Central memory CD8-positive, alpha-beta T cell (primary cell): ENCODE results near the gene PRDM16.

Experiments used
- ATAC-seq: fragments of 150-1000 bp; cut with Tn5 transposase; replicated peaks from 2 replicates; pipeline ENCODE4 v1.10.0; 2022; ENCODE audit warnings: mild to moderate bottlenecking, moderate FRiP score, moderate number of reproducible peaks; ENCODE audit not compliant: poor library complexity, severe bottlenecking; ENCODE audit errors: extremely low read depth
- DNase-seq, 2 donors: peaks; one replicate each; pipeline ENCODE4 v3.0.0; 2021; ENCODE audit warnings: low spot score in 2 of 2
- H3K27ac Mint-ChIP-seq: one replicate; pipeline ENCODE4 v1.8.0; 2022; ENCODE audit warnings: low read depth, mild to moderate bottlenecking, moderate library complexity, mixed read lengths
- H3K27me3 Mint-ChIP-seq: one replicate; pipeline ENCODE4 v1.8.0; 2022; ENCODE audit warnings: mixed read lengths
- H3K36me3 Mint-ChIP-seq: one replicate; pipeline ENCODE4 v1.8.0; 2022; ENCODE audit warnings: mild to moderate bottlenecking, moderate library complexity, mixed read lengths; ENCODE audit not compliant: insufficient read depth
- H3K4me1 Mint-ChIP-seq: one replicate; pipeline ENCODE4 v1.8.0; 2022; ENCODE audit warnings: mixed read lengths
- H3K4me3 Mint-ChIP-seq: one replicate; pipeline ENCODE4 v1.8.0; 2022; ENCODE audit warnings: mild to moderate bottlenecking, moderate library complexity, mixed read lengths
- H3K9me3 Mint-ChIP-seq: one replicate; pipeline ENCODE4 v1.8.0; 2022; ENCODE audit warnings: mixed read lengths

The PRDM16 gene

DNA sequence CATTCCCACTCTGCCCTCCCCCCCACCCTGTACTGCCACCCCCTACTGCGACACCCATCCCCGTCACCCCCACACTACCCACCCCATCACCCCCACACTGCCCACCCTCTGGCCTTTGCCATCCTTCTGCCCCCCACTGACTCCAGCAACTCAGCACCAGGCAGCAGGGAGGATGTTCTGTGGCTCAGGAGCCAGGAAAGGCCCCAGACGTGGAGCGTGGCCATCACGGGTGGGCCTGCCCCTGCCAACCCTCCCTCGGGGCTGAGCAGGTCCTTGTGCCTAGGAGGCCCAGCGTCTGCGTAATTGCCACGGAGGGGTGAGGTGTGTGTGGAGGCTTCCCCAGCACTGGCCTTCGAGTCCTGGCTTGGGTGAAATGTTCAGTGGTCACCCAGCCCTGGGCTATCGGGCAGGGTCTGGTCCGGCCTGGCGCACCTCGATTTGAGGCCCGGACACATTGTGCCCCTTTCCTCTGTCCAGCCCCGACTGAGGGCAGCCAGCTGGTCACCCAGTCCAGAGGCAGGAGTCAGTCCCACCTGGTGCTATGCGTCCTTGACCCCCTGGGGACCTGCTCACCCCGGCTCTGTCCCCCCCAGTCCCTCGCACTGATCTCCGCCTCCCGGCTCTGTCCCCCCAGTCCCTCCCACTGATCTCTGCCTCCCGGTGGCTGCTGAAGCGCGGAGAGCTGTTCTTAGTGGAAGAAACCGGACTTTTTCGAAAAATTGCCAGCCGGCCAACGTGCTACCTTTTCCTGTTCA lies 408.4 kb downstream of the PRDM16 start:
- DNase-seq (no peak), ATAC-seq (no peak)
- no peak overlapping the region for H3K4me3 Mint-ChIP-seq
- H3K4me1 Mint-ChIP-seq, result no peaks in the 10 kb centered on the region
- no peaks in the 10 kb centered on the region for H3K9me3 Mint-ChIP-seq
- H3K36me3 Mint-ChIP-seq, result no peaks in the 10 kb centered on the region
- no peaks in the 10 kb centered on the region for H3K27me3 Mint-ChIP-seq
- H3K27ac Mint-ChIP-seq, result no peak overlapping the region

DNA sequence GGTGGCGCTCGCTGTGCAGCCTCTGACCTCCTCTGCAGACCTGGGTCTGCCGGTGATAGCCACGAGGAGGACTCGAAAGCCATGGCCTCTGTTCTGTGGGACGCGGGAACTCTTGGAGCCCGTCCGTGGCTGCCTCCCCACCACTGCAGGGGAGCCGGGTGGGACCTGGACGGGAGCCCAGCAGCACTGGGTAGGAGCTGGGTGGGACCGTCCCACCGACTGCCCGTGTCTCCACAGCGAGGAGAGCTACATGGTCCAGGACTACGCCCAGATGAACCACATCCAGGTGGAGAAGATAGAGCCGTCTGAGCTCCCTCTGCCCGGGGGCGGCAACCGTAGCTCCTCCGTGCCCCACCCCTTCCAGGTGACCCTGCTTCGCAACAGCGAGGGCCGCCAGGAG lies 409.2 kb downstream of the PRDM16 start:
- no peak overlapping the region for H3K27ac Mint-ChIP-seq
- no peaks in the 10 kb centered on the region for H3K36me3 Mint-ChIP-seq
- no peaks in the 10 kb centered on the region for H3K4me1 Mint-ChIP-seq
- DNase-seq (no peak), ATAC-seq (no peak)
- H3K27me3 Mint-ChIP-seq, result no peaks in the 10 kb centered on the region
- H3K9me3 Mint-ChIP-seq, result no peaks in the 10 kb centered on the region
- no peak overlapping the region for H3K4me3 Mint-ChIP-seq

DNA sequence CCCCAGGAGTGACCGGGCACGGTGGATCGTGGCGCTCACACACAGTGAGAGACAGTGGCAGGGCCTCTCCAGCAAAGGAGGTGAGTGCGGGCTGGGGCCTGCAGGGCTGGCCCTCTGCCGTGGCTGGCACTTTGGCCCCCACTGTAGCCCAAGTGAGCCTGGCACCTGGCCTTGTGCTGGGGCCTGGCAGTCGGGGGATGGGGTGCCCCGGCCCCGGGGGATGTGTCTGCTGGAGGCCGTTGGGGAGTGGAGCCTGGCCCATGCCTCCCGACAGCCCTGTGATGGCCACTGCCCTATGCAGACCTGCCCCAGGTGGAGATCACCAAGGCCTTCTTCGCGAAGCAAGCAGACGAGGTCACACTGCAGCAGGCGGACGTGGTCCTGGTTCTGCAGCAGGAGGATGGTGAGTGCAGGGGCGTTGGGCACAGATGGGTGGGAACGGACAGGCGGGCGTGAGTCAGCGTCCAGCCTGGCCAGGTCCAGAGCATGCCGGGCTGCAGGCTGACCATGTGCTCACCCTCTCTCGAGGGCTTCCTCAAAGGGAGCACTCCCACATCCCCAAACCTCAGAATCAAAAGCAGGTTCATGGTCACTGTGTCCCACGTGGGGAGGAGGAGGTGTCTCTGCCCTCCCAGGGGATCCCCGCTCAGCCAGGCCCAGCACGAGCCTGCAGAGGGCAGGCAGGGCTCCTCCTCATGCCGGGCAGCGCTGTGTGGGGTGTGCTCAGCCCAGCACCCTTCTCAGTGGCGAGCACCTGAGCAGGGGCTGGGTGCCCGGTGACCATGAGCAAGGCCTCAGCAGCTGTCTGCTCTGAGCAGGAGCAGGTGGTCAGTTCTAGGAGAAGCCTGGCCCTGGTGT lies 410.7 kb downstream of the PRDM16 start:
- Mint-ChIP-seq H3K4me1 (no peaks in the 10 kb centered on the region), H3K36me3 (no peaks in the 10 kb centered on the region), H3K27me3 (peaks cover 11% of the 10 kb centered on the region), H3K9me3 (no peaks in the 10 kb centered on the region), H3K4me3 (no peak overlapping the region), H3K27ac (no peak overlapping the region)
- ATAC-seq, result no peak
- no peak for DNase-seq

DNA sequence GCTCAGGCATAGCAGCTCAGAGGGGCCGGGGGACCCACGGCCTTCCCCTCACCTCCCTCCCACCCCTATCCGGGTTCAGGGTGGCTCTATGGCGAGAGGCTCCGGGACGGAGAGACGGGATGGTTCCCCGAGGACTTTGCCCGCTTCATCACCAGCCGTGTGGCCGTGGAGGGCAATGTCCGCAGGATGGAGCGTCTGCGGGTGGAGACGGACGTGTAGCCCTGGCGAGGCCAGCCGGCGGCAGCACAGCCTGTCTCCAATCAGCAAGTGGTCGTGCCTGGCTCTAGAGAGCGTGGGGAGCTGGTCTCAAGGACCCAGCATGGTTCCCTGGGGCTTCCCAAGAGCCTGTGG lies 411.3 kb downstream of the PRDM16 start:
- H3K4me1 Mint-ChIP-seq, result no peaks in the 10 kb centered on the region
- H3K27me3 Mint-ChIP-seq, result peaks cover 16% of the 10 kb centered on the region
- no peaks in the 10 kb centered on the region for H3K9me3 Mint-ChIP-seq
- ATAC-seq (no peak), DNase-seq (no peak)
- no peak overlapping the region for H3K27ac Mint-ChIP-seq
- no peak overlapping the region for H3K4me3 Mint-ChIP-seq
- H3K36me3 Mint-ChIP-seq, result no peaks in the 10 kb centered on the region

DNA sequence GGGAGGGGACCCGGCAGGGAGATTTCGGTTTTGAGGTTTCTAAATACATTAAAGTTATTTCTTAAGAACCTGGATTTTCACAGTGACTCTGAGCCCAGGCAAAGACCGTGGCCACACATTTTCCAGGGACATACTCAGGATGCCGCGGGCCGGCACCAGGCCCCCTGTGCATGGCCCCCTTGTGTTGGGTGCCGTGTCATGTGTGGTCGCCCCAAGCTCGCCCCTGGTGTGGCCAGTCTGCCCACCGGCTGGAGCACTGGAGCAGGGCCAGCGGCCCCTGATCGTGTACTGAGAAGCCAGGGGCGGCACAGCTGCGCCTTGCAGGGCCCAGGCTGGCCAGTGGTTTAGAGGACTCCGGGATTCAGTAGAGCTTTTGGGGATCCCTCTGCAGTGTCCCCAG lies 412.0 kb downstream of the PRDM16 start:
- Mint-ChIP-seq H3K36me3 (no peaks in the 10 kb centered on the region), H3K9me3 (no peaks in the 10 kb centered on the region), H3K27ac (no peak overlapping the region), H3K27me3 (peaks cover 16% of the 10 kb centered on the region), H3K4me3 (no peak overlapping the region), H3K4me1 (no peaks in the 10 kb centered on the region)
- no peak for ATAC-seq
- no peak for DNase-seq

DNA sequence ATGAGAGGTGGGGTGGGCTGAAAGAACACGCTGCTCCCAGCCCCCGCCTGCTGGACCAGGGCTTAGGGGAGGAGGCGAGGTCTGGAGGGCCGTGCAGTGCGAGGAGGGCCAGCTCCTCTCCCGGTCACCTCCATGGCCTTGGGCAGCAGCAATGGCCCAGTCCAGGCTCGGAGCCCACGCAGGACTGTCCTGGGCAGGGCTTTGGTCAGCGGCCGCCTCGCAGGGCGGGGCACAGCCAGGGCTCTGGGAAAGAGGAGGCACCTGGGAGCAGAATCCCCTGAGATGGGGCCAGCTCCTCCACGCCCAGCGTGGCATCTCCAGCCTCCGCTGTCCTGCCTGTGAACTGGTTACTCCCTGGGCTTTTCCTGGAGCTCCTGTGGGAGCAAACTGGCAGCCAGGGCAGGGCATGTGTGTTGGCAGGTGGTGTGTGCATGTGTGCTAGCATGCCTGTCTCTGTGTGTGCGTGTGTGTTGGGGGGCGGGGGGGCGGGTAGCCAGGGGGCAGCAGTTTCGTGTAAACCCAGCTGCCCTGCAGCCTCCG lies 412.9 kb downstream of the PRDM16 start:
- Mint-ChIP-seq H3K4me3 (no peak overlapping the region), H3K27ac (no peak overlapping the region), H3K27me3 (peaks cover 16% of the 10 kb centered on the region), H3K4me1 (no peaks in the 10 kb centered on the region), H3K36me3 (no peaks in the 10 kb centered on the region), H3K9me3 (no peaks in the 10 kb centered on the region)
- DNase-seq (no peak), ATAC-seq (no peak)

DNA sequence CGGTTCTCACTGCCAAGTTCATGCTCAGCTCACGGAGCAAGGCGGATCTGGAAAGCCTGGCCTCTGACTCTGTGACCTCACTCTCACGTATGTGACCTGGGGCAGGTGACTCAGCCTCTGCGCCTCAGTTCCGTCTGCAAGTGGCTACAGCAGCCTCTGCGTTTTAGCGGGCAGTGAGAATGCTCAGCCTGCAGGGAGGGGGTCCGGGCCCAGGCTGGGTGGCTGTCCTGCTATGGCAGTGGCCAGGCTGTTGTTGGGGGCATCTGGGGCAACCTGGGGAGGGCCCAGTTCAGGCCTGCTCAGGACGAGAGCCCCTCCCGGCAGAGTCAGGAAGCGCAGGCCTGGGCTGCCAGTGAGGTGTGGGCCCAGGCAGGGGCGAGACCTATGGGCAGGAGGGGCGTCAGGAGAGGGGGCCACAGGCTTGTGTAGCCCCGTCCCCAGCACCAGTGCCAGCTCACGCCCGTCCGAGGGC lies 413.4 kb downstream of the PRDM16 start:
- no peak for DNase-seq
- Mint-ChIP-seq H3K27ac (no peak overlapping the region), H3K9me3 (no peaks in the 10 kb centered on the region), H3K36me3 (no peaks in the 10 kb centered on the region), H3K4me1 (no peaks in the 10 kb centered on the region), H3K27me3 (peaks cover 16% of the 10 kb centered on the region), H3K4me3 (no peak overlapping the region)
- no peak for ATAC-seq

DNA sequence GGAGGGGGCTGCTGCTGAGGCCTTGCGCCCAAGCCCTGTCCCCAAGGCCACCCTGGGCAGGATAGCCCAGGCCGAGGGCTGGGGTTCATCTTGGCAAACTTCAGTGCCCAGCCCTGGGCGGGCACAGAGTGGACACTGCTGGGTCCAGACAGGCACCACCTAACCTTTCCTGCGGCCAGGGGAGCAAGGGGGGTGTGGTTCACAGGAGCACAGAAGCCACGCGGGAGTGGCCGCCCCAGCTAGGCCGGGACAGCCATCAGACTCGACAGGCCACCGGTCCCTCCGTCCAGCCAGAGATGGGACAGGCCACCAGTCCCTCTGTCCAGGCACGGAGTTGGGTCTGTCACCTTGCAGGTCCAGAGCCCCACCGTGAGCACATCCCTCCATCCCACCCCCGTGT lies 414.4 kb downstream of the PRDM16 start:
- ATAC-seq (no peak), DNase-seq (no peak)
- no peaks in the 10 kb centered on the region for H3K9me3 Mint-ChIP-seq
- H3K27ac Mint-ChIP-seq, result no peak overlapping the region
- H3K27me3 Mint-ChIP-seq, result peaks cover 16% of the 10 kb centered on the region
- H3K36me3 Mint-ChIP-seq, result no peaks in the 10 kb centered on the region
- no peak overlapping the region for H3K4me3 Mint-ChIP-seq
- H3K4me1 Mint-ChIP-seq, result no peaks in the 10 kb centered on the region

DNA sequence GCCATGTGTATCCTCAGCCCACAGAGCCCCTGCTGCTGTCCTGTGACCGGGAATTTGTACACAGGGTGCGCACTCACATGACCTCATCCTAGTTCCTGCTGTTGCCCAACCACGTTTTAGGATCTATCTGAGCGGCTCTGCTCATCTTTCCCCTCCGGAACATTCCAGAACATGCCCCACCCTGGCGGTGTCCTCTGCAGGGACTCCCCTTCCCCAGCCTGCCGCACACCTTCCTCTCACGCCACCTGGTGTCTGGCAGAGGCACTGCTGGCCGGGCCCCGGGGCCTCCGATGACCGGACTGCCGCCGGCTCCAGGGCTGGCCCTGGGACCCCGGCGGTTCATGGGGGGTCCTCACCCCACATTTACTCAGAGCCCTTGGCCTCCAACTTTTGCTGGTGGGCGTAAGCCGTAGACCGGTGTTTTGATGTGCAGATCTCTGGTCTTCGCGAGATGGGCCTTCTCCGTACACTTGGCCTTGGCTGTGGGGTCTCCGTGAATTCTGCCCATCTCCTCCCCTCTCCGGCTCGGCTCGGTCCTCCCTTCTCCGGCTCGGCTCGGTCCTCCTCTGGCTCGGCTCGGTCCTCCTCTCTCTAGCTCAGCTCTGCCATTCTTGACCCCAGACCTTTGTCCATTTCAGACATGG lies 414.9 kb downstream of the PRDM16 start:
- ATAC-seq (no peak), DNase-seq (peak in 1 of 2 donors; percentile 31)
- Mint-ChIP-seq H3K27me3 (peaks cover 16% of the 10 kb centered on the region), H3K27ac (no peak overlapping the region), H3K4me3 (no peak overlapping the region), H3K36me3 (no peaks in the 10 kb centered on the region), H3K4me1 (no peaks in the 10 kb centered on the region), H3K9me3 (no peaks in the 10 kb centered on the region)

DNA sequence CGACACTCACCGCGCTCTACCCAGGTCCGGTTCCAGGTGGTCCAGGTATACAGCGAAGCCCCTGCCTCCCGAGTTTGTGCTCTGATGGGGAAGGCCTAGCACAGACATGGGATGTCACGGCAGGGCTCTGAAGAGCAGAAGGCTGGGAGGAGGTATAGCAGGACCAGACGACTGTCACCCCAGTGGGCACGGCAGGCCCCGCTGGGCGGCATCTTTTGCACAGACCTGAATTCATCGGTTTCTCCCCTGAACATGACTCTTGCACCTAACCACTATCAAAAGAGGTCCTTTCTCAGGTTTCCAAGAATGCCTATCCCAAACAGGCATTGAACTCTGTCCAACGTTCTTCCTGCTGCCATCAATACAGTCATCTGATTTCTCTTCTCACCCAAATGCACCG lies 416.0 kb downstream of the PRDM16 start:
- Mint-ChIP-seq H3K27ac (no peak overlapping the region), H3K9me3 (no peaks in the 10 kb centered on the region), H3K4me1 (no peaks in the 10 kb centered on the region), H3K36me3 (peaks cover 2% of the 10 kb centered on the region), H3K4me3 (no peak overlapping the region), H3K27me3 (peaks cover 16% of the 10 kb centered on the region)
- ATAC-seq, result no peak
- DNase-seq, result no peak
